Neural cell (in vitro differentiated cells): ENCODE results near the gene SPECC1L. TPM values are rescaled to one million over a fixed set of nuclear protein-coding genes. Genes with fewer than 3 reads are reported as not detected.

Experiments used
- H2AFZ ChIP-seq: fragments of 200-600, 300-800 bp; sonication (generic), shearing (Covaris generic); 2 replicates; pipeline ENCODE4 v1.6.0; 2014; ENCODE audit warnings: low read depth, mild to moderate bottlenecking, antibody characterized with exemption, low read length, moderate library complexity
- H3F3A ChIP-seq: fragments of 200-600 bp; shearing (Covaris generic); 2 replicates; pipeline ENCODE4 v1.6.1; 2016; ENCODE audit warnings: mild to moderate bottlenecking, moderate library complexity, mixed read lengths, antibody characterized with exemption, low read length; ENCODE audit not compliant: insufficient read depth, poor library complexity, severe bottlenecking
- H3K27ac ChIP-seq: fragments of 200-600, 300-800 bp; sonication (generic), shearing (Covaris generic); 2 replicates; pipeline ENCODE4 v1.5.1; 2014; ENCODE audit warnings: mild to moderate bottlenecking, low read length, moderate library complexity
- H3K27me3 ChIP-seq: fragments of 300-800, 200-600 bp; sonication (generic), shearing (Covaris generic); 2 replicates; pipeline ENCODE4 v1.6.0; 2014; ENCODE audit warnings: mild to moderate bottlenecking, low read depth, low read length, moderate library complexity; ENCODE audit not compliant: insufficient read depth
- H3K36me3 ChIP-seq: fragments of 300-800, 200-600 bp; sonication (generic), shearing (Covaris generic); 2 replicates; pipeline ENCODE4 v1.5.1; 2014; ENCODE audit warnings: mild to moderate bottlenecking, antibody characterized with exemption, low read length, moderate library complexity; ENCODE audit not compliant: insufficient read depth
- H3K4me2 ChIP-seq: fragments of 300-800, 200-600 bp; sonication (generic), shearing (Covaris generic); 2 replicates; pipeline ENCODE4 v1.6.0; 2014; ENCODE audit warnings: mild to moderate bottlenecking, low read length
- H3K4me3 ChIP-seq: fragments of 300-800, 200-600 bp; sonication (generic), shearing (Covaris generic); 2 replicates; pipeline ENCODE4 v1.5.1; 2014; ENCODE audit warnings: mild to moderate bottlenecking, low read length, moderate library complexity
- H3K79me2 ChIP-seq: fragments of 200-600 bp; shearing (Covaris generic); replicated peaks from 2 replicates; pipeline ENCODE4 v1.6.0; 2014; ENCODE audit warnings: mild to moderate bottlenecking, low read length, moderate library complexity; ENCODE audit not compliant: insufficient read depth
- H3K9ac ChIP-seq: fragments of 300-800, 200-600 bp; sonication (generic), shearing (Covaris generic); 2 replicates; pipeline ENCODE4 v1.6.1; 2016; ENCODE audit warnings: mild to moderate bottlenecking, low read length, mixed read lengths
- H3K9me2 ChIP-seq: fragments of 200-600 bp; shearing (Covaris generic); 2 replicates; pipeline ENCODE4 v1.6.1; 2016; ENCODE audit warnings: mild to moderate bottlenecking, low read length, mixed read lengths; ENCODE audit not compliant: insufficient read depth
- H3K9me3 ChIP-seq: fragments of 200-600, 300-800 bp; sonication (generic), shearing (Covaris generic); 2 replicates; pipeline ENCODE4 v1.6.1; 2016; ENCODE audit warnings: mild to moderate bottlenecking, mixed run types, low read length, moderate library complexity, mixed read lengths
- H4K20me1 ChIP-seq: fragments of 200-600 bp; shearing (Covaris generic); 2 replicates; pipeline ENCODE4 v1.6.1; 2016; ENCODE audit warnings: mild to moderate bottlenecking, mixed run types; ENCODE audit not compliant: insufficient read depth
- CTCF ChIP-seq: fragments of 450-650 bp; IDR thresholded peaks from 2 replicates; pipeline ENCODE4 v1.5.1; 2014; ENCODE audit warnings: antibody characterized with exemption, mild to moderate bottlenecking, moderate library complexity; ENCODE audit not compliant: poor library complexity, severe bottlenecking
- EP300 ChIP-seq: fragments of 450-650 bp; conservative IDR thresholded peaks from 2 replicates; pipeline ENCODE4 v1.6.1; 2014; ENCODE audit warnings: antibody characterized with exemption, mild to moderate bottlenecking, moderate library complexity; ENCODE audit not compliant: poor library complexity, severe bottlenecking
- EZH2 ChIP-seq: fragments of 200-600, 300-800 bp; shearing (Covaris generic), sonication (generic); IDR thresholded peaks from 2 replicates; pipeline ENCODE4 v1.6.1; 2014; ENCODE audit warnings: antibody characterized with exemption, low read length, borderline replicate concordance, mild to moderate bottlenecking; ENCODE audit not compliant: insufficient read depth, poor library complexity, severe bottlenecking
- MXI1 ChIP-seq: fragments of 450-650 bp; conservative IDR thresholded peaks from 2 replicates; pipeline ENCODE4 v1.6.1; 2014; ENCODE audit warnings: antibody characterized with exemption, mild to moderate bottlenecking; ENCODE audit not compliant: poor library complexity, severe bottlenecking
- POLR2AphosphoS5 ChIP-seq: IDR thresholded peaks from 2 replicates; pipeline ENCODE4 v1.6.1; 2012
- RAD21 ChIP-seq: fragments of 450-650 bp; conservative IDR thresholded peaks from 2 replicates; pipeline ENCODE4 v1.6.1; 2014; ENCODE audit warnings: antibody characterized with exemption, mild to moderate bottlenecking, moderate library complexity
- REST ChIP-seq: IDR thresholded peaks from 2 replicates; pipeline ENCODE4 v1.6.1; 2012; ENCODE audit warnings: borderline replicate concordance
- SMC3 ChIP-seq: fragments of 450-650 bp; conservative IDR thresholded peaks from 2 replicates; pipeline ENCODE4 v1.6.1; 2014; ENCODE audit warnings: antibody characterized with exemption, mild to moderate bottlenecking, moderate library complexity; ENCODE audit not compliant: poor library complexity
- TAF1 ChIP-seq: IDR thresholded peaks from 2 replicates; pipeline ENCODE4 v1.6.1; 2012; ENCODE audit warnings: low read depth
- polyA plus RNA-seq: library from polyadenylated mRNA; depleted of rRNA; stranded (reverse); fragments of >200 nt; gene quantifications from 2 replicates; pipeline ENCODE4 v1.2.3, GENCODE V29; 2014

The SPECC1L gene
- polyA plus RNA-seq, 1 donor from 2014 or later = 27.1 TPM

GRCh38 chr22:24430431-24431308, 160.0 kb downstream of the SPECC1L start:
- Histone ChIP-seq H2AFZ (no peak overlapping the region), H3K9me3 (no peaks in the 10 kb centered on the region)

GRCh38 chr22:24431309-24432034, 160.8 kb downstream of the SPECC1L start:
- Histone ChIP-seq H3K4me2 (no peak overlapping the region), H3K4me3 (no peak overlapping the region), H3K9ac (no peak overlapping the region), H2AFZ (no peak overlapping the region), H3K9me2 (no peaks in the 10 kb centered on the region), H3K27ac (no peak overlapping the region), H3K36me3 (no peaks in the 10 kb centered on the region), H4K20me1 (no peaks in the 10 kb centered on the region), H3K27me3 (no peaks in the 10 kb centered on the region), H3F3A (no peaks in the 10 kb centered on the region), H3K9me3 (no peaks in the 10 kb centered on the region), H3K79me2 (no peaks in the 10 kb centered on the region)
- no peak for TF ChIP-seq EZH2
- TF ChIP-seq SMC3 = no peak
- TF ChIP-seq EP300 = no peak
- no peak for TF ChIP-seq MXI1
- no peak for TF ChIP-seq RAD21
- no peak for TF ChIP-seq POLR2AphosphoS5
- TF ChIP-seq CTCF = no peak
- no peak for TF ChIP-seq TAF1
- no peak for TF ChIP-seq REST

More at GRCh38 chr22:24430431-24431308, 160.0 kb downstream of the SPECC1L start:
- Histone ChIP-seq H3K27ac (no peak overlapping the region), H4K20me1 (no peaks in the 10 kb centered on the region), H3K36me3 (no peaks in the 10 kb centered on the region), H3K27me3 (peaks cover 7% of the 10 kb centered on the region), H3K9ac (no peak overlapping the region), H3F3A (no peaks in the 10 kb centered on the region), H3K79me2 (no peaks in the 10 kb centered on the region), H3K9me2 (no peaks in the 10 kb centered on the region), H3K4me2 (no peak overlapping the region), H3K4me3 (no peak overlapping the region)
- TF ChIP-seq CTCF (no peak), SMC3 (no peak)
